ENCODE measurements around the gene GFI1B. TPM values are rescaled to one million over a fixed set of nuclear protein-coding genes. Genes with fewer than 3 reads are reported as not detected.
"Not testable (repeated sequence)": the region's sequence is repeated elsewhere in the genome, so short reads cannot be mapped to it uniquely, and the experiment has no call there.

The GFI1B gene
- total and polyA plus RNA-seq, 4 donors: 0.05 to 53.6 TPM; not detected in 2

DNA sequence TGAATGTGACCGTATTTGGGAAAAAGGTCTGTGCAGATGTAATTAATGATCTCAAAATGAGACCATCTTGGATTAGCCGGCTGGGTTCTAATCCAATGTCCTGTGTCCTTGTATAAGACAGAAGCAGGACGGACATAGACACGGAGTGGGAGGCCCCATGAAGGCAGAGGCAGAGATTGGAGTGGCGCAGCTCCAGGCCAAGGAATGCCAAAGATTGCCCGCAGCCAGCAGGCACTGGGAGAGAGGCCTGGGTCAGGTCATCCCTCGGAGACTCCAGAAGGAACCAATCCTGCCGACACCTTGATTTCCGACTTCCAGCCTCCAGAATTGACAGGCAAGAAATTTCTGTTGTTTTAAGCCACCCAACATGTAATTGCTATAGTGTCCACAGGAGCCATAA, 13.0 kb upstream of the GFI1B start (continued):
- no peak for TF ChIP-seq ATF3 (IDR thresholded peaks at IDR 0.05)
- no peak for TF ChIP-seq FOXA1 (IDR thresholded peaks at IDR 0.05)
- TF ChIP-seq FOXA2 (IDR thresholded peaks at IDR 0.05): no peak
- TF ChIP-seq, protein P1, sequence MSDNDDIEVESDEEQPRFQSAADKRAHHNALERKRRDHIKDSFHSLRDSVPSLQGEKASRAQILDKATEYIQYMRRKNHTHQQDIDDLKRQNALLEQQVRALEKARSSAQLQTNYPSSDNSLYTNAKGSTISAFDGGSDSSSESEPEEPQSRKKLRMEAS (IDR thresholded peaks at IDR 0.05): no peak
- no peak for TF ChIP-seq TAF1 (conservative IDR thresholded peaks at IDR 0.05)

DNA sequence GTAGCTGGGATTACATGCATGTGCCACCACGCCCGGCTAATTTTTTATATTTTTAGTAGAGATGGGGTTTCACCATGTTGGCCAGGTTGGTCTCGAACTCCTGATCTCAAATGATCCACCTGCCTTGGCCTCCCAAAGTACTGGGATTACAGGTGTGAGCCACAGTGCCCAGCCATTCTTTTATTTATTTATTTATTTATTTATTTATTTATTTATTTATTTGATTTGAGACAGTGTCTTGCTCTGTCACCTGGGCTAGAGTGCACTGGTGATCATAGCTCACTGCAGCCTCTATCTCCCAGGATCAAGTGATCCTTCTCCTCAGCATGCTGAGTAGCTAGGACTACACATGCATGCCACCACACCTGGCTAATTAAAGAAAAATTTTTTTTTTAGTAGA, 10.6 kb upstream of the GFI1B start:
- H3K27me3 ChIP-seq (ENCODE audit: control insufficient read depth in 4 of 4, insufficient read depth in 4 of 4, low read length in 3 of 4); DNase-seq (ENCODE audit: low spot score); H3K27ac ChIP-seq (ENCODE audit: low read depth in 1 of 2, low read length in 2 of 2); H3K36me3 ChIP-seq (ENCODE audit: control insufficient read depth in 4 of 4, insufficient read depth in 3 of 4, low read depth in 1 of 4, low read length in 3 of 4); H3K9ac ChIP-seq (ENCODE audit: low read depth in 1 of 2, low read length in 2 of 2); H3K4me1 ChIP-seq (ENCODE audit: control insufficient read depth in 4 of 4, insufficient read depth in 4 of 4, low read length in 3 of 4); H3K4me3 ChIP-seq (ENCODE audit: low read depth in 1 of 3, low read length in 3 of 3); H3K9me3 ChIP-seq (ENCODE audit: control insufficient read depth in 4 of 4, low read length in 3 of 4): not testable (repeated sequence)
- WGBS: 92% methylated on average over 3 of the region's 3 CpGs

GRCh38 chr9:132969783-132970182, 8.7 kb upstream of the GFI1B start:
- H3K9me3 ChIP-seq (ENCODE audit: control insufficient read depth in 4 of 4, low read length in 3 of 4): no peaks in the 10 kb centered on the region
- H3K36me3 ChIP-seq (ENCODE audit: control insufficient read depth in 4 of 4, insufficient read depth in 3 of 4, low read depth in 1 of 4, low read length in 3 of 4): no peaks in the 10 kb centered on the region
- peaks cover 0 to 8% (median 0%) of the 10 kb centered on the region in 4 donors for H3K27me3 ChIP-seq (ENCODE audit: control insufficient read depth in 4 of 4, insufficient read depth in 4 of 4, low read length in 3 of 4)
- DNase-seq (ENCODE audit: low spot score): no peak
- no peak overlapping the region for H3K27ac ChIP-seq (ENCODE audit: low read depth in 1 of 2, low read length in 2 of 2)
- H3K4me1 ChIP-seq (ENCODE audit: control insufficient read depth in 4 of 4, insufficient read depth in 4 of 4, low read length in 3 of 4): peaks cover 0 to 5% (median 3%) of the 10 kb centered on the region in 4 donors
- TF ChIP-seq TAF1 (conservative IDR thresholded peaks at IDR 0.05) (no peak), RXRA (IDR thresholded peaks at IDR 0.05) (no peak), JUND (IDR thresholded peaks at IDR 0.05) (no peak), FOXA2 (IDR thresholded peaks at IDR 0.05) (no peak), HNF4A (conservative IDR thresholded peaks at IDR 0.05) (no peak), EGR1 (IDR thresholded peaks at IDR 0.05; ENCODE audit: low read depth in 2 of 2) (no peak), FOXA1 (IDR thresholded peaks at IDR 0.05) (no peak), GABPA (IDR thresholded peaks at IDR 0.05 in 1 of 2, conservative IDR thresholded peaks at IDR 0.05 in 1 of 2) (no peak), RAD21 (IDR thresholded peaks at IDR 0.05) (no peak), SP1 (IDR thresholded peaks at IDR 0.05) (no peak), NR2F2 (IDR thresholded peaks at IDR 0.05) (no peak), YY1 (IDR thresholded peaks at IDR 0.05) (no peak), ATF3 (IDR thresholded peaks at IDR 0.05) (no peak), HNF4G (IDR thresholded peaks at IDR 0.05) (no peak)
- TF ChIP-seq, protein P1 (IDR thresholded peaks at IDR 0.05): no peak
- TF ChIP-seq, protein P2, sequence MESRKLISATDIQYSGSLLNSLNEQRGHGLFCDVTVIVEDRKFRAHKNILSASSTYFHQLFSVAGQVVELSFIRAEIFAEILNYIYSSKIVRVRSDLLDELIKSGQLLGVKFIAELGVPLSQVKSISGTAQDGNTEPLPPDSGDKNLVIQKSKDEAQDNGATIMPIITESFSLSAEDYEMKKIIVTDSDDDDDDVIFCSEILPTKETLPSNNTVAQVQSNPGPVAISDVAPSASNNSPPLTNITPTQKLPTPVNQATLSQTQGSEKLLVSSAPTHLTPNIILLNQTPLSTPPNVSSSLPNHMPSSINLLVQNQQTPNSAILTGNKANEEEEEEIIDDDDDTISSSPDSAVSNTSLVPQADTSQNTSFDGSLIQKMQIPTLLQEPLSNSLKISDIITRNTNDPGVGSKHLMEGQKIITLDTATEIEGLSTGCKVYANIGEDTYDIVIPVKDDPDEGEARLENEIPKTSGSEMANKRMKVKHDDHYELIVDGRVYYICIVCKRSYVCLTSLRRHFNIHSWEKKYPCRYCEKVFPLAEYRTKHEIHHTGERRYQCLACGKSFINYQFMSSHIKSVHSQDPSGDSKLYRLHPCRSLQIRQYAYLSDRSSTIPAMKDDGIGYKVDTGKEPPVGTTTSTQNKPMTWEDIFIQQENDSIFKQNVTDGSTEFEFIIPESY (IDR thresholded peaks at IDR 0.05): no peak
- TF ChIP-seq, protein P3, sequence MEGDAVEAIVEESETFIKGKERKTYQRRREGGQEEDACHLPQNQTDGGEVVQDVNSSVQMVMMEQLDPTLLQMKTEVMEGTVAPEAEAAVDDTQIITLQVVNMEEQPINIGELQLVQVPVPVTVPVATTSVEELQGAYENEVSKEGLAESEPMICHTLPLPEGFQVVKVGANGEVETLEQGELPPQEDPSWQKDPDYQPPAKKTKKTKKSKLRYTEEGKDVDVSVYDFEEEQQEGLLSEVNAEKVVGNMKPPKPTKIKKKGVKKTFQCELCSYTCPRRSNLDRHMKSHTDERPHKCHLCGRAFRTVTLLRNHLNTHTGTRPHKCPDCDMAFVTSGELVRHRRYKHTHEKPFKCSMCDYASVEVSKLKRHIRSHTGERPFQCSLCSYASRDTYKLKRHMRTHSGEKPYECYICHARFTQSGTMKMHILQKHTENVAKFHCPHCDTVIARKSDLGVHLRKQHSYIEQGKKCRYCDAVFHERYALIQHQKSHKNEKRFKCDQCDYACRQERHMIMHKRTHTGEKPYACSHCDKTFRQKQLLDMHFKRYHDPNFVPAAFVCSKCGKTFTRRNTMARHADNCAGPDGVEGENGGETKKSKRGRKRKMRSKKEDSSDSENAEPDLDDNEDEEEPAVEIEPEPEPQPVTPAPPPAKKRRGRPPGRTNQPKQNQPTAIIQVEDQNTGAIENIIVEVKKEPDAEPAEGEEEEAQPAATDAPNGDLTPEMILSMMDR (IDR thresholded peaks at IDR 0.05; ENCODE audit: low read depth, low read length, missing input control): no peak
- TF ChIP-seq, protein P4, sequence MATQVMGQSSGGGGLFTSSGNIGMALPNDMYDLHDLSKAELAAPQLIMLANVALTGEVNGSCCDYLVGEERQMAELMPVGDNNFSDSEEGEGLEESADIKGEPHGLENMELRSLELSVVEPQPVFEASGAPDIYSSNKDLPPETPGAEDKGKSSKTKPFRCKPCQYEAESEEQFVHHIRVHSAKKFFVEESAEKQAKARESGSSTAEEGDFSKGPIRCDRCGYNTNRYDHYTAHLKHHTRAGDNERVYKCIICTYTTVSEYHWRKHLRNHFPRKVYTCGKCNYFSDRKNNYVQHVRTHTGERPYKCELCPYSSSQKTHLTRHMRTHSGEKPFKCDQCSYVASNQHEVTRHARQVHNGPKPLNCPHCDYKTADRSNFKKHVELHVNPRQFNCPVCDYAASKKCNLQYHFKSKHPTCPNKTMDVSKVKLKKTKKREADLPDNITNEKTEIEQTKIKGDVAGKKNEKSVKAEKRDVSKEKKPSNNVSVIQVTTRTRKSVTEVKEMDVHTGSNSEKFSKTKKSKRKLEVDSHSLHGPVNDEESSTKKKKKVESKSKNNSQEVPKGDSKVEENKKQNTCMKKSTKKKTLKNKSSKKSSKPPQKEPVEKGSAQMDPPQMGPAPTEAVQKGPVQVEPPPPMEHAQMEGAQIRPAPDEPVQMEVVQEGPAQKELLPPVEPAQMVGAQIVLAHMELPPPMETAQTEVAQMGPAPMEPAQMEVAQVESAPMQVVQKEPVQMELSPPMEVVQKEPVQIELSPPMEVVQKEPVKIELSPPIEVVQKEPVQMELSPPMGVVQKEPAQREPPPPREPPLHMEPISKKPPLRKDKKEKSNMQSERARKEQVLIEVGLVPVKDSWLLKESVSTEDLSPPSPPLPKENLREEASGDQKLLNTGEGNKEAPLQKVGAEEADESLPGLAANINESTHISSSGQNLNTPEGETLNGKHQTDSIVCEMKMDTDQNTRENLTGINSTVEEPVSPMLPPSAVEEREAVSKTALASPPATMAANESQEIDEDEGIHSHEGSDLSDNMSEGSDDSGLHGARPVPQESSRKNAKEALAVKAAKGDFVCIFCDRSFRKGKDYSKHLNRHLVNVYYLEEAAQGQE (IDR thresholded peaks at IDR 0.05): no peak
- H3K9ac ChIP-seq (ENCODE audit: low read depth in 1 of 2, low read length in 2 of 2): no peak overlapping the region
- H3K4me3 ChIP-seq (ENCODE audit: low read depth in 1 of 3, low read length in 3 of 3): no peak overlapping the region
- WGBS: 63% methylated on average over 7 of the region's 7 CpGs
